HepG2 (cell line): Measurements from ENCODE around the gene MRPL18. TPM values are rescaled to one million over a fixed set of nuclear protein-coding genes. Genes with fewer than 3 reads are reported as not detected.

Source experiments
- ATF7-NPFF ChIP-seq: sonication (generic); formaldehyde crosslinking; IDR thresholded peaks from 2 replicates; pipeline ENCODE4 v1.8.1; 2023; ENCODE audit warnings: mild to moderate bottlenecking, low read depth, missing genetic modification reagents, moderate library complexity
- BHLHE40 ChIP-seq: IDR thresholded peaks from 2 replicates; pipeline ENCODE4 v1.6.1; 2011; ENCODE audit warnings: low read length, improper control_type of control experiment
- CEBPB ChIP-seq: IDR thresholded peaks from 2 replicates; pipeline ENCODE4 v1.6.1; 2011; ENCODE audit warnings: low read depth, low read length, improper control_type of control experiment, borderline replicate concordance
- ERF ChIP-seq: IDR thresholded peaks from 2 replicates; pipeline ENCODE4 v1.6.1; 2018; ENCODE audit warnings: missing biosample characterization, missing genetic modification reagents
- HIC2 ChIP-seq: sonication (generic); formaldehyde crosslinking; IDR thresholded peaks from 2 replicates; pipeline ENCODE4 v1.9.0; 2022; ENCODE audit warnings: low read depth, missing genetic modification reagents
- IRX3 ChIP-seq: sonication (generic); formaldehyde crosslinking; IDR thresholded peaks from 2 replicates; pipeline ENCODE4 v1.8.1; 2023; ENCODE audit warnings: mild to moderate bottlenecking, low read depth, missing genetic modification reagents, borderline replicate concordance
- MXD1 ChIP-seq: sonication (generic); formaldehyde crosslinking; IDR thresholded peaks from 2 replicates; pipeline ENCODE4 v1.4.0; 2020; ENCODE audit warnings: mild to moderate bottlenecking, missing genetic modification reagents
- NRL ChIP-seq: sonication (generic); formaldehyde crosslinking; IDR thresholded peaks from 2 replicates; pipeline ENCODE4 v1.5.0; 2020; ENCODE audit warnings: missing genetic modification reagents, mild to moderate bottlenecking, moderate library complexity, borderline replicate concordance
- PBX3 ChIP-seq: sonication (generic); formaldehyde crosslinking; IDR thresholded peaks from 2 replicates; pipeline ENCODE4 v1.8.1; 2023; ENCODE audit warnings: missing genetic modification reagents, inconsistent platforms, borderline replicate concordance
- REST ChIP-seq, 2 experiments: IDR thresholded peaks; 2 replicates each; pipeline ENCODE4 v1.6.1; 2011 to 2012; ENCODE audit warnings: low read length in 2 of 2, borderline replicate concordance in 1 of 2, low read depth in 1 of 2, mild to moderate bottlenecking in 1 of 2, moderate library complexity in 1 of 2
- SSRP1 ChIP-seq: IDR thresholded peaks from 2 replicates; pipeline ENCODE4 v1.6.1; 2016; ENCODE audit warnings: control low read depth
- SYNCRIP ChIP-seq: fragments of 200-400 bp; formaldehyde crosslinking; IDR thresholded peaks from 2 replicates; pipeline ENCODE4 v1.6.1; 2018; ENCODE audit warnings: mild to moderate bottlenecking, low read depth, low read length; ENCODE audit not compliant: insufficient read depth
- U2AF1 ChIP-seq: fragments of 200-400 bp; formaldehyde crosslinking; optimal IDR thresholded peaks from 2 replicates; pipeline ENCODE3; 2017; ENCODE audit warnings: mild to moderate bottlenecking, low read depth, low read length
- ZBTB20 ChIP-seq: sonication (generic); formaldehyde crosslinking; IDR thresholded peaks from 2 replicates; pipeline ENCODE4 v1.8.1; 2023; ENCODE audit warnings: missing genetic modification reagents, low read depth, mild to moderate bottlenecking, borderline replicate concordance
- ZBTB26 ChIP-seq: IDR thresholded peaks from 2 replicates; pipeline ENCODE4 v1.6.1; 2016; ENCODE audit warnings: missing compliant biosample characterization, missing genetic modification reagents, borderline replicate concordance
- ZNF251 ChIP-seq: sonication (generic); formaldehyde crosslinking; IDR thresholded peaks from 2 replicates; pipeline ENCODE4 v1.9.0; 2021; ENCODE audit warnings: mild to moderate bottlenecking, missing genetic modification reagents
- ZNF335 ChIP-seq: sonication (generic); formaldehyde crosslinking; IDR thresholded peaks from 2 replicates; pipeline ENCODE4 v1.4.0; 2020; ENCODE audit warnings: missing genetic modification reagents
- ZNF678 ChIP-seq: sonication (generic); formaldehyde crosslinking; IDR thresholded peaks from 2 replicates; pipeline ENCODE4 v1.4.0; 2020; ENCODE audit warnings: mild to moderate bottlenecking, missing genetic modification reagents
- ZNF776 ChIP-seq: sonication (generic); formaldehyde crosslinking; IDR thresholded peaks from 2 replicates; pipeline ENCODE4 v1.4.0; 2020; ENCODE audit warnings: mild to moderate bottlenecking, missing genetic modification reagents
- ZNF792 ChIP-seq: IDR thresholded peaks from 2 replicates; pipeline ENCODE4 v1.6.1; 2016
- ZNF83 ChIP-seq: sonication (generic); formaldehyde crosslinking; IDR thresholded peaks from 2 replicates; pipeline ENCODE4 v1.4.0; 2020; ENCODE audit warnings: missing genetic modification reagents, mild to moderate bottlenecking, borderline replicate concordance
- polyA plus RNA-seq, 8 experiments: library from polyadenylated mRNA; depleted of rRNA in 3 of 8; stranded (reverse) in 7 of 8; unstranded in 1 of 8; fragments of >200 nt; fragmentation: Illumina TruSeq in 4 of 8; extraction: Trizol in 4 of 8; gene quantifications; 2 replicates each; pipeline versions ENCODE4 v1.2.1 to v1.2.3, GENCODE V29; 2011 to 2016; ENCODE audit warnings: low read depth in 4 of 8, missing spikeins in 1 of 8, mixed read lengths in 1 of 8; ENCODE audit not compliant: insufficient read depth in 1 of 8
- total RNA-seq, 5 experiments: library from RNA; depleted of rRNA; stranded (reverse); fragments of >200 nt; fragmentation: Illumina TruSeq; extraction: Trizol; gene quantifications; 2 replicates each; pipeline ENCODE4 v1.2.3, GENCODE V29; 2016; ENCODE audit warnings: low read depth in 1 of 5

Gene MRPL18
- total and polyA plus RNA-seq, 2 of the 13 experiments (the other 11 are each of a cell fraction or from before 2014, with no cell fraction given): 85.6 to 176 TPM

GRCh38 chr6:159761873-159762680 is 28.2 kb upstream of the MRPL18 start, which contains the start of gene ACAT2 (continued):
- TF ChIP-seq ZBTB26 (CRISPR knock-in tag) (peak; percentile 64), ZNF335 (CRISPR knock-in tag) (peak; percentile 84), ZNF792 (CRISPR knock-in tag) (no peak; the same call in 1 of the 2 replicates), CEBPB (no peak), ATF7-NPFF (CRISPR knock-in tag) (peak; percentile 83), ZNF776 (CRISPR knock-in tag) (peak; percentile 94), SYNCRIP (no peak), ZBTB20 (CRISPR knock-in tag) (peak; percentile 86), MXD1 (CRISPR knock-in tag) (peak; percentile 95), U2AF1 (peak; percentile 76), SSRP1 (CRISPR knock-in tag) (peak; percentile 94), ZNF678 (CRISPR knock-in tag) (no peak; the same call in 1 of the 2 replicates), PBX3 (peak; percentile 43; the same call in 1 of the 2 replicates), IRX3 (peak; percentile 98), ZNF251 (CRISPR knock-in tag) (no peak), ZNF83 (CRISPR knock-in tag) (no peak; the same call in 1 of the 2 replicates), REST (IDR thresholded peaks at IDR 0.05; ENCODE audit: borderline replicate concordance in 1 of 2, low read depth in 1 of 2, low read length in 2 of 2) (peak; percentile 35 to 78), HIC2 (CRISPR knock-in tag) (no peak), NRL (CRISPR knock-in tag) (peak; percentile 72; the same call in 1 of the 2 replicates), BHLHE40 (no peak), ERF (peak; percentile 89)
